H1 (cell line): ENCODE measurements around the gene SCGB1C2.

ENCODE experiments used
- GABPA ChIP-seq: IDR thresholded peaks from 2 replicates; pipeline ENCODE4 v1.6.1; 2011; ENCODE audit warnings: mild to moderate bottlenecking, low read length, moderate library complexity, borderline replicate concordance; ENCODE audit not compliant: insufficient read depth
- SRF ChIP-seq: IDR thresholded peaks from 2 replicates; pipeline ENCODE4 v1.6.1; 2011; ENCODE audit warnings: mild to moderate bottlenecking, low read depth, low read length, moderate library complexity
- TF ChIP-seq, protein P1 (sequence below), 3 experiments: IDR thresholded peaks; 1 replicate in 2 of 3; 2 replicates in 1 of 3; pipeline versions ENCODE4 v1.5.1 to v1.6.1; 2011; ENCODE audit warnings: low read length in 3 of 3, mild to moderate bottlenecking in 3 of 3, inconsistent platforms in 2 of 3, low read depth in 1 of 3, moderate library complexity in 1 of 3; ENCODE audit not compliant: insufficient read depth in 1 of 3; ENCODE audit errors: control extremely low read depth in 1 of 3

DNA sequence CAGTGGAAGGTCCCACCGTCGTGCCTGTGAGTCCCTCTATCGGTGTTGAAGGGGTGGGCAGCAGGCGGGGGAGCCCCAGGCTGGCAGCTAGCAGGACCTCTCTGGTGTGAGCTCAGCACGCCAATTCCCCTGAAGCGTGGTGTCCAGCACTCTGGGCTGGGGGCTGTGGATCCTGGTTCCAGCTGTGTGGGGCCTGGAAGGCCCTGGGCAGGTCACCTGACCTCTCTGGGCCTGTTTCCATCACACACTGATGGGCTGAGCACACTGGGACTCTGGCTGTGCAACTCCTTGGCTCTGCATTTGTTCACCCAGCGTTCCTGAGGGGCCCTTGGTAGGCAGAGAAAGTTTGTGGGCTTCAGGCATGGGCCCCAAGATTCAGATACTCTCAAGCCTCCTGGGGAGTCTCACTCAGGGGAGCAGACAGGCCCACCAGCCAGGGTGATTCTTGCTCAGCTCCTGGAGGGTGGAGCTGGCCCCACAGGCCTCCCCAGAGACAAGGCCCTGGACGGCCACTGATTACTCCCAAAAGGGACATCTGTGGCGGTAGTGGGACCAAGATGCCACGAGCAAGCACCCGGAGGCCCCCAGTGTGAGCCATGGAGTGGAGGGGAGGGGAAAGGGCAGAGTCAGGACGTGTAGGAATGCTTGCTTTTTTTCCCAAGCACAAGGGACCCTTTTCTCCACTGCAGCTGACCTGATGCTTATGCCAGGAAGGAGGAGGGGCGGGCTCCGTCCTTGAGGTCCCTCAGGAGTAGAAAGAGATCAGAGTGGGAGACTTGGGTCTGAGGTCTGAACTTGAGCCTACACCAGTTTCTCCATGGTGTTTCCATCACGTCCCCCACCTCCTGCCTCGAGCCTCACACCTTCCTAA lies 8.5 kb downstream of the SCGB1C2 start:
- TF ChIP-seq SRF (no peak), GABPA (no peak)
- TF ChIP-seq, protein P1, sequence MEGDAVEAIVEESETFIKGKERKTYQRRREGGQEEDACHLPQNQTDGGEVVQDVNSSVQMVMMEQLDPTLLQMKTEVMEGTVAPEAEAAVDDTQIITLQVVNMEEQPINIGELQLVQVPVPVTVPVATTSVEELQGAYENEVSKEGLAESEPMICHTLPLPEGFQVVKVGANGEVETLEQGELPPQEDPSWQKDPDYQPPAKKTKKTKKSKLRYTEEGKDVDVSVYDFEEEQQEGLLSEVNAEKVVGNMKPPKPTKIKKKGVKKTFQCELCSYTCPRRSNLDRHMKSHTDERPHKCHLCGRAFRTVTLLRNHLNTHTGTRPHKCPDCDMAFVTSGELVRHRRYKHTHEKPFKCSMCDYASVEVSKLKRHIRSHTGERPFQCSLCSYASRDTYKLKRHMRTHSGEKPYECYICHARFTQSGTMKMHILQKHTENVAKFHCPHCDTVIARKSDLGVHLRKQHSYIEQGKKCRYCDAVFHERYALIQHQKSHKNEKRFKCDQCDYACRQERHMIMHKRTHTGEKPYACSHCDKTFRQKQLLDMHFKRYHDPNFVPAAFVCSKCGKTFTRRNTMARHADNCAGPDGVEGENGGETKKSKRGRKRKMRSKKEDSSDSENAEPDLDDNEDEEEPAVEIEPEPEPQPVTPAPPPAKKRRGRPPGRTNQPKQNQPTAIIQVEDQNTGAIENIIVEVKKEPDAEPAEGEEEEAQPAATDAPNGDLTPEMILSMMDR (IDR thresholded peaks at IDR 0.05; ENCODE audit: control extremely low read depth in 1 of 3, insufficient read depth in 1 of 3, low read depth in 1 of 3, low read length in 3 of 3) = no peak
